ENCODE measurements around the gene ZMIZ1.
A peak's percentile ranks its signal among the peaks of the same experiment; 100 is the strongest.

Gene ZMIZ1, protein sequence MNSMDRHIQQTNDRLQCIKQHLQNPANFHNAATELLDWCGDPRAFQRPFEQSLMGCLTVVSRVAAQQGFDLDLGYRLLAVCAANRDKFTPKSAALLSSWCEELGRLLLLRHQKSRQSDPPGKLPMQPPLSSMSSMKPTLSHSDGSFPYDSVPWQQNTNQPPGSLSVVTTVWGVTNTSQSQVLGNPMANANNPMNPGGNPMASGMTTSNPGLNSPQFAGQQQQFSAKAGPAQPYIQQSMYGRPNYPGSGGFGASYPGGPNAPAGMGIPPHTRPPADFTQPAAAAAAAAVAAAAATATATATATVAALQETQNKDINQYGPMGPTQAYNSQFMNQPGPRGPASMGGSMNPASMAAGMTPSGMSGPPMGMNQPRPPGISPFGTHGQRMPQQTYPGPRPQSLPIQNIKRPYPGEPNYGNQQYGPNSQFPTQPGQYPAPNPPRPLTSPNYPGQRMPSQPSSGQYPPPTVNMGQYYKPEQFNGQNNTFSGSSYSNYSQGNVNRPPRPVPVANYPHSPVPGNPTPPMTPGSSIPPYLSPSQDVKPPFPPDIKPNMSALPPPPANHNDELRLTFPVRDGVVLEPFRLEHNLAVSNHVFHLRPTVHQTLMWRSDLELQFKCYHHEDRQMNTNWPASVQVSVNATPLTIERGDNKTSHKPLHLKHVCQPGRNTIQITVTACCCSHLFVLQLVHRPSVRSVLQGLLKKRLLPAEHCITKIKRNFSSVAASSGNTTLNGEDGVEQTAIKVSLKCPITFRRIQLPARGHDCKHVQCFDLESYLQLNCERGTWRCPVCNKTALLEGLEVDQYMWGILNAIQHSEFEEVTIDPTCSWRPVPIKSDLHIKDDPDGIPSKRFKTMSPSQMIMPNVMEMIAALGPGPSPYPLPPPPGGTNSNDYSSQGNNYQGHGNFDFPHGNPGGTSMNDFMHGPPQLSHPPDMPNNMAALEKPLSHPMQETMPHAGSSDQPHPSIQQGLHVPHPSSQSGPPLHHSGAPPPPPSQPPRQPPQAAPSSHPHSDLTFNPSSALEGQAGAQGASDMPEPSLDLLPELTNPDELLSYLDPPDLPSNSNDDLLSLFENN

DNA sequence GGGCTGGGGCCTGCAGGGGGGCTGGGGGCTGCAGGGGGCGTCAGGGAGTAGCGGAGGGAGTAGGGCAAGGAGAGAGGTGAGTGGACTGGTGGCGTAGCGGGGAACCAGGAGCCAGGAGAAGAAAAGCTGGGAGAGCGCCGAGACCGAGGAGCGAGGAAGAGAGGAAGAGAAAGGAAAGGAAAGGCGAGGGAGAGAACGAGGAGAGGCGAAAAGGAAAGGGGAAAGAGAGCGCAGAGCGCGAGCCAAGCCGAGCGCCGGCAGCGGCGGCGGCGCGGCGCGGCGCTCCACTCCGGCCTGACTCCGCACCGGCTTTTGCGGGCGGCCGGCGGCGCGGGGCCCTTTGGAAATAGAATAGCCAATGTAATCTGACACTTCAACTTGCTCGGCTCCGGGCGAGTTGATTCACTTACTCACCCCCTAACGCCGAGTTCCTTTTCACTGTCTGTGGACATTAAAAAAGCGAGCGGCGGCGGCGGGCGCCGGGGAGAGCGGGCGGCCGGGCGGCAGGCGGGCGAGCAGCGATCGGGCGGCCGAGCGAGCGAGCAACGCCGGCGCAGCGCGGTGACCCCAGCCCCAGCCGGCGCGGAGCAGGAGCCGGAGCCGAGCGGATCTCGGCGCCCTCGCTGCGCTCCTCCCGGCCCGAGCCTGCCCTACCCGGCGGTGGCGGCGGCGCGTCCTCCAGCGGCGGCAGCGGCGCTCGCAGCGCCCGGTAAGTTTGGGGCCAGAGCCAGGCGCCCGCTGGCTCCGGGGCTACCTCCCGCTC is at the start of gene ZMIZ1:
Gene ZMIZ1, plus strand, starts transcription at position 405 of the 763 bp plus-strand sequence. CDS start 132,667 bp downstream, outside the sequence.
- peak; percentile 45 for DNase-seq

GRCh38 chr10:79019441-79020014 is 49.2 kb upstream of the ZMIZ1 start:
- DNase-seq: no peak

DNA sequence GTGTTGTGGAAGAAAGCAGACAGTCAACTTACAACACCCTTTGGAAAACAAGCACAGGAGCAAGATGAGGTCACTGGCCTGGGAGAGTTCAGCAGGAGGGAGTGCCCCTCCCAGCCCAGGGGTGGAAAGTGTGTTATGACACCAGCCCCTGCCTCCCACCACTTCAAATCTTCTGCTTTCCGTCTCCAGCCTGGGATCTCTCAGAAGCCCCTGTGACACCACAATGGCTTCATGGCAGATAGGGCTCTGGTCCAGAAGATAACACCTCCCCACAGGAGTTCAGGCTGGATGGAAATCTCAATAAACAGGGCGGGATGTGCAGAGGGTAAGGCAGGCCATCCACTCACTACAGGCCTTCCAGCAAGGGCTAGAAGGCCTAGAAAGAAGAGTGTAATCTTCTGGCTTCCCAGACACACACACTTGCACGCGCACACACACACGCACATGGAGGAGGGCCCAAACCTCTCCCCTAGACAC is 48.7 kb upstream of the ZMIZ1 start:
- DNase-seq: no peak

- no peak for DNase-seq
These were observed 48.2 kb upstream of the ZMIZ1 start for GRCh38 chr10:79020605-79021004.

DNA sequence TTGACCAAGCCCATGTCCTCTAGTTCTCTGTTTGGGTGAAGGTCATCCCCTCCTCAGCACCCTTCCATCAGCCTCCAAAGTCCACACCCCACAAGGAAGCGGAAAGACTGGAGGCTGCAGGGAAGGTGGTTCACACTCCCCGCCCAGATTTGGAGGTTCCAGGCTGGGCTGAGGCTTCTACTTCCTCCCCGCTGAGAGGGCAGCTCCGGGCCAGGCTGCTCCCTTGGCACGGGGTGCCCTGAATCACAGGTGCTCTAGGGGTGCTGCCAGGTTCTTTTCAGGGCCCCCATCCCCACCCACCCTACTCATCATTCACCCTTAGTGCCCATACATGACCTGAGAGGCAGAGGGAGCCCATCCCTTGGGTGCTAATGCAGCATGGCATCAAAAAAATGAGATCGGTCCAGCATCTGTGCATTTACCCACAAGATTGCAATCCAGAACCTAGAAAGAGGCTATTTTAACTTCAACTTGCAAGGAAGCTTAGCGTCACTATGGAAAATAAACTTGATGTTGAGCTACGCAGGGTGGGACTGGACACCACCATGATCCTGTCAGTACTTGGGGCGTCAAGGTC is 47.3 kb upstream of the ZMIZ1 start:
- DNase-seq: no peak

- no peak for DNase-seq
These were observed 46.7 kb upstream of the ZMIZ1 start for GRCh38 chr10:79021948-79022499.

GRCh38 chr10:79022565-79023230 is 46.1 kb upstream of the ZMIZ1 start:
- DNase-seq: no peak

DNA sequence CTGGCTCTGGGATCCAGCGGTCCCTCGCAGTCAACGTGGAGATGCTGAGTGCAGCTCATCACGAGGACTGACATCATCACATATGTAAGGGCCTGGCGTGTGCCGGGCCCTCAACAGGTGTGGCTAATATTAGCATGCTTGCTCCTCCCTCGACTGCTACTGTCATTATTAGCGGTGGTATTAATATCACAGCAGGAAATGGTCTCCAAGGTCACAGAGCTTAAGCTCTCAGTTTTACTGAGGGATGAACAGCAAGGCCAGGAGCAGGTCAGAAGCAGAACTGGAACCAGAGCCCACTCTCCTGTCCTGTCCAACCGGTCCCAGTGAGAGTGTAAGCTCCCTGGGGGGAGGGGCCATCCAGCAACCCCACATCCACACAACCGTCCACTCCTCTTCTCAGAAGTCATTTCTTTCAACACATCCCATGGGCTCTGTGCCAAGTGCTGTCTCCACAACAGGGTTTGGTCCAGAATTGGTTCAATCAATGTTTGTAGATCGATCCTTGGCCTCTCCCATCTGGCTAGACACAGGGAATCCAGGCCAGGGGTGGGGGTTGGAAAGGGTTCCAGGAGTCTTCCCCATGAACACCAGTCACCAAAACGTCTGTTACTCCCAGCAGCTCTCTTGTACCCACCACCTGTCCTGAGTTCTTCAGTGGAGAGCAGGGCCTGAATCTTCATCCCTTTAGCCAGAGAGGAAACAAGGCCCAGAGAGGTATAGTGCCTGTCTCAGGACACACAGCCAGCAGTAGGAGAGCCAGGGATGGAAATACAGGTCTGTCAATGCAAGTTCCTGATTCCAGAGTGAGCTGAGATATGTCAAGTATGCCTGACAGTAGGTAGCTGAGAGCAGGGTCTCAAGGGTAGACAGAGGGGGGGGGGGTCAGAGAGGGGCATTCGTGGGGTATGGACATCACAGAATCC is 45.3 kb upstream of the ZMIZ1 start:
- no peak for DNase-seq

DNA sequence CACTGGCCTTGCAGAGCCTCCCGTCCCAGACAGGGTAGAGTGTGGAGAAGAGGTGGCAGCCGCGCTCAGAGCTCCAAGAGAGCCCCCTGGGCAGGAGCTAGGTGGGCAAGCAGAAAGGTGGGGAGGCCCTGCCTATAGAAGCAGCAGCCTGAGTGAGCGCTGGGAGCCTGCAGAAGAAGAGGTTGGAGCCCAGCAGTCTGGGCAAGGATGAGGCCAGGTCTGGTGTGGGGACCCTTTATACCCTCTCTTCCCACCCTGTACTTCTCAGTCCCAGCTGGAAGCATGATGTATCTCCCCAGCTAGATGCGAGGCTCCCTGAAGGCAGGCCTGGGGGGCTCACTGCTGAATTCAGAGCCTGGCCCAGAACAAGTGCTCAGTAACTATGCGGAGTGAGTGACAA is 44.5 kb upstream of the ZMIZ1 start:
- no peak for DNase-seq

DNA sequence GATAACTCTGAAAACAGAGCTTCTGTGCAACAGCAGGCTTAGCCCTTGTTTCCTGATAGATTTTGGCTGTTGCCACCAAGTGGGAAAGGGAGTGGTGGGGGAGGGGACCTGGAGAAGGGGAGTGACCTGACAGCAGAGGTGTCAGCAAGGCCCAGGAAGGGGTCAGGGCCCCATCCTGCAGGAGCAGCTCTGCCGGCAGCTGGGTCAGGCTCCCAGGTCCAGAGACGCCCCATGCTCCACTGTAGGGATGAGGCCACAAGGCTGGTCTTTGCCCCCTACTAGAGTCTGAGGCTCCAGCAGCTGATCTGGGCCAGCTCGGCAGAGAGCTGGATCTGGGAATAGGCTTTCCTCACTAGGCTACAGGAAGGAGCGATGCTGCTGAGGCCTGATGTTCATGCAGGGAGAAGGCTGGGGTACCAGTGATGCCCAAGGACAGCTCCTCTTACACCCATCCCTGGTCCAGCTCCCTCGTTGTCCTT is 44.0 kb upstream of the ZMIZ1 start:
- no peak for DNase-seq

- no peak for DNase-seq
These were observed 43.5 kb upstream of the ZMIZ1 start for GRCh38 chr10:79025199-79025832.

DNA sequence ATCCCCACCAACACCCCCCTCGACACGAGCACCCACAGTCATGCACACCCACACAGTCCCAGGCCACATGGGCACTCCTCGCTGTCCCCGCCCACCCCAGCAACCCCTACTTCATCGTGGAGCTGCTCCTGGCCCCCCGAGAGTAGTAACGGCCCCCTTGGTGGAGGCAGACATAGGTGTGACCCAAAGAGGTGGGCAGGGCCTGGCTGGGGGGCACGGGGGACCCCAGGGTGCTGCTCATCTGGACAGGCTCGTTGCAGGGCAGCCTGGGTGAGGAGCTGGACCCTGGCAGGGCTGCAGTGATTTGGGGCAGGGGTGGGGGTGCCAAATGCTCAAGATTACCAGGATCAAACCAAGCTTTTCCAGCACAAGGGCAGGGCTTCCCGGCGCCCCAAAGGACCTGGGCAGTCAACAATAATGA is 42.4 kb upstream of the ZMIZ1 start:
- DNase-seq: no peak

GRCh38 chr10:79026806-79027146 is 42.0 kb upstream of the ZMIZ1 start:
- no peak for DNase-seq

DNA sequence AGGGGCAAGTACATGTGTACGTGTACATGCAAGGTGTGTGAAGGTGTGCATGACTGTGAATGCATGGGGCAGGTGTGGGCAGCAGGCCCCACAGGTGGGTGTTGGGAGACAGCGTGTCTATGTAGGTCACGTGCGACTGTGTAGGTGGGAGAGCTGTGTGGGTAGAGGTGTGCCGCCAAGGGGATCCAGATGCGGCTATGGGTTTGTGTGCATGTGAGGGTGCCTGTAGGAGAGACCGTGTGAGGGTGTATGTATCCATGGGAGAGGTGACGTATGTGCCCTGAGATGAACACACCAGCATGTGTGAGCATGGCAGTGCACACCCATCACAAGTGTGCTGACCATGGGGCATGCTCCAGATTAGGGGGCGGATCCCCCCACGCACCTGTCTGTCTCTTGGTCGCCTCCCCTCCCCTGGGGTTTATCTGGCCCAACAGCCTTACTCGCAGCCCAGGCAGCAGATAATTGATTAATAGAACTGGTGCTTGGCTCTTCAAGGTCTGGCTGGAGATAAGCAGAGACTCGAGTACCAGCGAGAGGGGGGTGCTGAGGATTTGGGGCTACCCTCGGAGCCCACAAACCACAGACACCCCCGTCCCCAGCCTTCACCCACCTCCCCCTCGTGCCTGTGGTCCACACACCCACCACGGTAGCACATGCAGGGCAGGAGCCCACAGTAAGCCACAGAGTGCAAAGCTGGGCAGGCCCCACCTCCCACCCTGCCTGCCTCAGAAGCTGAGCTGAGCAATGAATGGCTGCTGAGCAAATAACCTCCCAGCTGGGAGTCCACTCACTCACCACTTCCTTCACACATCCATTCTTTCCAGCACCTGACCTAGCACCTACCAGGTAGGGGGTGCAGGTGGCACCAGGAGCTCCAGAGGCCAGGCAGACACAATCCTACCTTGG is 41.4 kb upstream of the ZMIZ1 start:
- DNase-seq: no peak

DNA sequence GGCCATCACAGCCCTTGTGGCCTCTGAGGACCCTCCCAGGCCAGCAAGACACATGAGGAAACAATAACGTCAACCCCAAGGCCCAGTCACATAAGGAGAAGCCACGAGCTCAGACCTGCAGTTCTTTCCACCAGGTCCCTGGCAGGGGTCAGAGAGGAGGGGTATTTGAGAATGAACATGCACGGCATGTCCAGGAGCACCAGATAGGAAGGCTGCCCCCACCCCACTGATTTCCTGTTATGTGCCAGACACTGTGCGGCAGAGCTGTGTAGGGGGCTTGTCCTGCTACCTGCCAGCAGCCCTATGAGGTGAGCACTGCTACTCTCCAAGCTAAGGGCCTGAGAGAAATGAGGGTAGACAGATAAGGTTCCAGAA is 40.7 kb upstream of the ZMIZ1 start:
- no peak for DNase-seq

GRCh38 chr10:79028451-79029010 is 40.2 kb upstream of the ZMIZ1 start:
- no peak for DNase-seq

DNA sequence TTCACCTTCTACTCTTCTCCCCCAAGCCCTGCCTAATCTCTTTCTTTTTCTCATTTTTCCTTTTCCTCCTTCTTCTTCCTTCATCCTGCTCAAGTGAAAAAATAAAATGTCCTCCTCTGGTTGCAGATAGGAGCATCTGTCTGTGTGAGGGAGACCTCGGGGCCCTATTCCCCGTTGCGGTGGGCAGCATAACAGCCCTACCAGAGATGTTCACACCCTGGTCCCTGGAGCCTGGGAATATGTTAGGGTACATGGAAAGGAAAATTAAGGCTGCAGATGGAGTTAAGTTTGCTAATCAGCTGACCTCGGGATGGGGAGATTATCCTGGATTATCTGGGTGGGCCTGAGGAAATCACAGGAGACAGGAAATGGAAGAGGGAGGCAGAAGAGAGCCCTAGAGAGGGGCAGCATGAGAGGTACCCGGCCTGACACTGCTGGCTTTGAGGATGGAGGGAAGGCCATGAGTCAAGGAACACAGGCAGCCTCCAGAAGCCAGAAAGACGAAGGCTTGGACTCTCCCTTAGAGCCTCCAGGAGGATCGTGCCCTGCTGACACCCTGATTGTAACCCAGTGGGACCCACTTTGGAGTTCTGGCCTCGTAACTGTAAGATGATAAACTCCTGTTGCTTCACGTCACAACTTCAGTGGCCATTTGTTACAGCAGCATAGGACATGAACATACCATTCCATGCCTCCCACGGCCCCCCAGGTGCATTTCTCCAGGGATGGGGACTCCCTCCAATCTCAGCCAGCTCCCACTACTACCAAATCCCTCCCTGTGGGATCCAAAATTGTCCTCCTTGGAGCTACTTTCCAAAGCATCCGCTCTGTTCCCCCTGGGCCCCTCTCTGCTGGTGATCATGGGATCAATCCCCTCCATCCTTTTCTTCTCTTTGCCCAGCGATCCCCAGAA is 39.0 kb upstream of the ZMIZ1 start:
- no peak for DNase-seq
